Measurements from ENCODE around the gene LRP1B. TPM values are rescaled to one million over a fixed set of nuclear protein-coding genes. Genes with fewer than 3 reads are reported as not detected.

LRP1B gene
- total and polyA plus RNA-seq, 2 donors (not counting 1 experiment from before 2014, with no cell fraction given) = under 0.01 to 0.01 TPM

DNA sequence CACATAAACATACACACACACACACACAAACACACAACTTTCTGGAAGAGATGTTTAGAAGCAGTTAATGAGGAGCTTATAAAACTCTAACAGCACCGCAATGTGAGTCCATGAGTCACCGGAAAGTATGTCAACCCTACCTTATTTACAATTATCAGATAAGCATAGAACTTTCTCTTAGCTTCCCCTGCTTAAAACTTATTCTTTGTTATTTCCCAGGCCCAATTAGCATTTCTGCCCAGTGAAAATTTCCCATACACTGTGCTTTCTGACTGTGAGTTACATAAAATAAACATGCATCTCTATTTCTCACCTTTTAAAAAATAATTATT lies 737.6 kb downstream of the LRP1B start:
- no peak overlapping the region for H3K4me3 ChIP-seq (replicated peaks in 1 of 4; ENCODE audit: control extremely low read depth in 1 of 4, insufficient read depth in 1 of 4, low read depth in 3 of 4, low read length in 4 of 4)
- no peaks in the 10 kb centered on the region for H3K4me1 ChIP-seq (ENCODE audit: control insufficient read depth, extremely low read depth, insufficient read depth, low read length)
- H3K79me2 ChIP-seq (ENCODE audit: control insufficient read depth, insufficient read depth, low read length) = no peaks in the 10 kb centered on the region
- H3K9ac ChIP-seq (ENCODE audit: insufficient read depth, low read length) = no peak overlapping the region
- H3K27me3 ChIP-seq (ENCODE audit: control insufficient read depth, insufficient read depth, low read length) = no peaks in the 10 kb centered on the region
- no peak overlapping the region for H3K27ac ChIP-seq (ENCODE audit: insufficient read depth, low read length)
- DNase-seq (ENCODE audit: low read depth in 2 of 2) = peak in 1 of 2 donors; percentile 80
- H3K9me3 ChIP-seq (ENCODE audit: control insufficient read depth, insufficient read depth, low read depth, low read length) = no peaks in the 10 kb centered on the region
- H4K20me1 ChIP-seq (ENCODE audit: control insufficient read depth, extremely low read depth, insufficient read depth, low read length) = no peaks in the 10 kb centered on the region
- TF ChIP-seq, protein P1, sequence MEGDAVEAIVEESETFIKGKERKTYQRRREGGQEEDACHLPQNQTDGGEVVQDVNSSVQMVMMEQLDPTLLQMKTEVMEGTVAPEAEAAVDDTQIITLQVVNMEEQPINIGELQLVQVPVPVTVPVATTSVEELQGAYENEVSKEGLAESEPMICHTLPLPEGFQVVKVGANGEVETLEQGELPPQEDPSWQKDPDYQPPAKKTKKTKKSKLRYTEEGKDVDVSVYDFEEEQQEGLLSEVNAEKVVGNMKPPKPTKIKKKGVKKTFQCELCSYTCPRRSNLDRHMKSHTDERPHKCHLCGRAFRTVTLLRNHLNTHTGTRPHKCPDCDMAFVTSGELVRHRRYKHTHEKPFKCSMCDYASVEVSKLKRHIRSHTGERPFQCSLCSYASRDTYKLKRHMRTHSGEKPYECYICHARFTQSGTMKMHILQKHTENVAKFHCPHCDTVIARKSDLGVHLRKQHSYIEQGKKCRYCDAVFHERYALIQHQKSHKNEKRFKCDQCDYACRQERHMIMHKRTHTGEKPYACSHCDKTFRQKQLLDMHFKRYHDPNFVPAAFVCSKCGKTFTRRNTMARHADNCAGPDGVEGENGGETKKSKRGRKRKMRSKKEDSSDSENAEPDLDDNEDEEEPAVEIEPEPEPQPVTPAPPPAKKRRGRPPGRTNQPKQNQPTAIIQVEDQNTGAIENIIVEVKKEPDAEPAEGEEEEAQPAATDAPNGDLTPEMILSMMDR (conservative IDR thresholded peaks at IDR 0.05 in 1 of 2, IDR thresholded peaks at IDR 0.05 in 1 of 2; ENCODE audit: low read depth in 1 of 2, low read length in 2 of 2) = no peak
- no peak for TF ChIP-seq EZH2 (IDR thresholded peaks at IDR 0.05; ENCODE audit: low read length, missing control alignments)
- no peaks in the 10 kb centered on the region for H3K36me3 ChIP-seq (ENCODE audit: control insufficient read depth, insufficient read depth, low read length)
- no peak overlapping the region for H2AFZ ChIP-seq (ENCODE audit: low read length)
- H3K4me2 ChIP-seq (ENCODE audit: extremely low read depth, insufficient read depth, low read length) = no peak overlapping the region

DNA sequence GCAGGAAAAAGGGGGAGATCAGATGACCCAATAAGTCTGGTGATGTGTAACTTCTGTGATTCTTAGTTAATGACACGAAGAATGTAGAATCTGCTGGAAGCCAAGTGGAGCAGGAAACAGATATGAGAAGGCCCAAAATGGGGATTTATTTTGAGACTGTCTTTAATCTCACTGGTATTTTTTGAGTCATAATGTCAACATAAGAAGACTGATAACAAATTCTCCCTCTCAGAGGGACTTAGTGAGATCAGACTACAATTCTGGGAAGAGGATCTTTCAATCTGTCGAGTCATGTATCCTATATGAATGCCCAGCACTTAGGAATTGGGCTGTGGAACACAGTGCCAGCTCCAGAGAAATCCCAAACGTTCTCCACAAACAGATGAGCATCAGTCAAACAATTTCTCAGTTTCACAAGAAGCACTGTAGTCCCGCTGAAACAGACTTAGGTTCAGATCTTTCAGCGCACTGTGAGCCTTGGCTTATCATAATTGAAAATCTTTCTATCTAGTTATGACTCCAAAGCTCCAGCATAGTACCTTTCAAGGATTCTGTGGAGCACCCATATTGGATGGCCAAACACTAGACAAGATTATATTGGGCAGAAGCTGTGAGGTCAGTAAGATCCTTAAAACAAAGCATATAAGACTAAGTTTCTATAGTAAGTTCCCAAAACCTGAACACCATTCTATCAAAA lies 738.2 kb downstream of the LRP1B start:
- H3K79me2 ChIP-seq (ENCODE audit: control insufficient read depth, insufficient read depth, low read length) = no peaks in the 10 kb centered on the region
- no peaks in the 10 kb centered on the region for H3K27me3 ChIP-seq (ENCODE audit: control insufficient read depth, insufficient read depth, low read length)
- H3K4me2 ChIP-seq (ENCODE audit: extremely low read depth, insufficient read depth, low read length) = no peak overlapping the region
- no peaks in the 10 kb centered on the region for H3K4me1 ChIP-seq (ENCODE audit: control insufficient read depth, extremely low read depth, insufficient read depth, low read length)
- H3K4me3 ChIP-seq (replicated peaks in 1 of 4; ENCODE audit: control extremely low read depth in 1 of 4, insufficient read depth in 1 of 4, low read depth in 3 of 4, low read length in 4 of 4) = no peak overlapping the region
- H3K36me3 ChIP-seq (ENCODE audit: control insufficient read depth, insufficient read depth, low read length) = no peaks in the 10 kb centered on the region
- TF ChIP-seq, protein P1 (conservative IDR thresholded peaks at IDR 0.05 in 1 of 2, IDR thresholded peaks at IDR 0.05 in 1 of 2; ENCODE audit: low read depth in 1 of 2, low read length in 2 of 2) = no peak
- no peak for TF ChIP-seq EZH2 (IDR thresholded peaks at IDR 0.05; ENCODE audit: low read length, missing control alignments)
- no peak overlapping the region for H2AFZ ChIP-seq (ENCODE audit: low read length)
- no peak overlapping the region for H3K9ac ChIP-seq (ENCODE audit: insufficient read depth, low read length)
- DNase-seq (ENCODE audit: low read depth in 2 of 2) = peak; percentile 26 to 92
- no peak overlapping the region for H3K27ac ChIP-seq (ENCODE audit: insufficient read depth, low read length)
- no peaks in the 10 kb centered on the region for H3K9me3 ChIP-seq (ENCODE audit: control insufficient read depth, insufficient read depth, low read depth, low read length)
- H4K20me1 ChIP-seq (ENCODE audit: control insufficient read depth, extremely low read depth, insufficient read depth, low read length) = no peaks in the 10 kb centered on the region

DNA sequence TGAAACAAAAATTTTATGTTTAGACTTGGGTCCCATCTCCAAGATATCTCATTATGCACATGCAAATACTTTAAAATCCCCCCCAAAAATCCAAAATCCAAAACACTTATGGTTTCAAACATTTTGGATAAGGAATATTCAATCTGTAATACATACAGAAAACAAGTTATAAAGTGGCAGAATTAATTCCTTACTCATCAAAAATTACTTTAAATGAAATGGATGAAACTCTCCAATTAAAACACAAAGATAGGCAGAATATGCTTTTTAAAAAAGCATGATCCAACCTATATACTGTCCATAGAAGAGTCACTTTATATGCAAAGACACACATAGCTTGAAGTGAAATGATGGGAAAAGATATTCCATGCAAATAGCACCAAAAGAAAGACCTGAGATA lies 744.6 kb downstream of the LRP1B start:
- Histone ChIP-seq H3K4me2 (ENCODE audit: extremely low read depth, insufficient read depth, low read length) (no peak overlapping the region), H3K9ac (ENCODE audit: insufficient read depth, low read length) (no peak overlapping the region), H3K27me3 (ENCODE audit: control insufficient read depth, insufficient read depth, low read length) (no peaks in the 10 kb centered on the region), H3K27ac (ENCODE audit: insufficient read depth, low read length) (no peak overlapping the region), H3K4me1 (ENCODE audit: control insufficient read depth, extremely low read depth, insufficient read depth, low read length) (no peaks in the 10 kb centered on the region), H3K79me2 (ENCODE audit: control insufficient read depth, insufficient read depth, low read length) (no peaks in the 10 kb centered on the region), H3K9me3 (ENCODE audit: control insufficient read depth, insufficient read depth, low read depth, low read length) (no peaks in the 10 kb centered on the region), H2AFZ (ENCODE audit: low read length) (no peak overlapping the region), H3K36me3 (ENCODE audit: control insufficient read depth, insufficient read depth, low read length) (no peaks in the 10 kb centered on the region), H3K4me3 (replicated peaks in 1 of 4; ENCODE audit: control extremely low read depth in 1 of 4, insufficient read depth in 1 of 4, low read depth in 3 of 4, low read length in 4 of 4) (no peak overlapping the region), H4K20me1 (ENCODE audit: control insufficient read depth, extremely low read depth, insufficient read depth, low read length) (no peaks in the 10 kb centered on the region)
- DNase-seq (ENCODE audit: low read depth in 2 of 2) = no peak
- no peak for TF ChIP-seq EZH2 (IDR thresholded peaks at IDR 0.05; ENCODE audit: low read length, missing control alignments)
- TF ChIP-seq, protein P1 (conservative IDR thresholded peaks at IDR 0.05 in 1 of 2, IDR thresholded peaks at IDR 0.05 in 1 of 2; ENCODE audit: low read depth in 1 of 2, low read length in 2 of 2) = no peak

Measured in fibroblast of lung (primary cell).